ENCODE measurements around the gene MCHR1. TPM values are rescaled to one million over a fixed set of nuclear protein-coding genes. Genes with fewer than 3 reads are reported as not detected.
A peak's percentile ranks its signal among the peaks of the same experiment; 100 is the strongest.

MCHR1 gene
- total RNA-seq, 1 experiment from 2014 or later, result not detected

GRCh38 chr22:40665312-40665711, 14.0 kb upstream of the MCHR1 start:
- no peak overlapping the region for H3K27ac ChIP-seq (ENCODE audit: low read depth, low read length, poor library complexity, severe bottlenecking)
- no peaks in the 10 kb centered on the region for H3K36me3 ChIP-seq (ENCODE audit: insufficient read depth, low read length, poor library complexity, severe bottlenecking)
- no TSS peak for BruUV-seq (replicated peaks)
- no peaks in the 10 kb centered on the region for H3K4me1 ChIP-seq (ENCODE audit: insufficient read depth, low read length, poor library complexity, severe bottlenecking)
- TF ChIP-seq CTCF (conservative IDR thresholded peaks at IDR 0.05; ENCODE audit: low read depth, low read length) (no peak), EZH2 (IDR thresholded peaks at IDR 0.05; ENCODE audit: borderline replicate concordance, low read depth, low read length, poor library complexity, severe bottlenecking) (no peak)
- CTCF ChIA-PET, result no interaction called here
- DNase-seq (ENCODE audit: low spot score), result no peak
- H3K9me3 ChIP-seq (ENCODE audit: low read depth, low read length, poor library complexity, severe bottlenecking), result no peaks in the 10 kb centered on the region
- H3K27me3 ChIP-seq (replicated peaks; ENCODE audit: insufficient read depth, low read depth, low read length, poor library complexity), result no peaks in the 10 kb centered on the region
- intact Hi-C loops (cut with micrococcal nuclease; ENCODE audit: unreplicated experiment), result no loop called here
- H3K4me3 ChIP-seq (ENCODE audit: low read depth, low read length, poor library complexity, severe bottlenecking), result no peak overlapping the region
- POLR2A ChIA-PET (ENCODE audit: low non-redundant PET), result no interaction called here

GRCh38 chr22:40666151-40666848, 13.0 kb upstream of the MCHR1 start:
- no peaks in the 10 kb centered on the region for H3K27me3 ChIP-seq (replicated peaks; ENCODE audit: insufficient read depth, low read depth, low read length, poor library complexity)
- H3K4me3 ChIP-seq (ENCODE audit: low read depth, low read length, poor library complexity, severe bottlenecking), result no peak overlapping the region
- TF ChIP-seq CTCF (conservative IDR thresholded peaks at IDR 0.05; ENCODE audit: low read depth, low read length) (no peak), EZH2 (IDR thresholded peaks at IDR 0.05; ENCODE audit: borderline replicate concordance, low read depth, low read length, poor library complexity, severe bottlenecking) (no peak)
- H3K36me3 ChIP-seq (ENCODE audit: insufficient read depth, low read length, poor library complexity, severe bottlenecking), result no peaks in the 10 kb centered on the region
- ChIA-PET CTCF (no interaction called here), POLR2A (ENCODE audit: low non-redundant PET) (no interaction called here)
- H3K9me3 ChIP-seq (ENCODE audit: low read depth, low read length, poor library complexity, severe bottlenecking), result no peaks in the 10 kb centered on the region
- peak; percentile 64 for DNase-seq (ENCODE audit: low spot score)
- BruUV-seq (replicated peaks), result no TSS peak
- H3K27ac ChIP-seq (ENCODE audit: low read depth, low read length, poor library complexity, severe bottlenecking), result no peak overlapping the region
- intact Hi-C loops (cut with micrococcal nuclease; ENCODE audit: unreplicated experiment), result no loop called here
- H3K4me1 ChIP-seq (ENCODE audit: insufficient read depth, low read length, poor library complexity, severe bottlenecking), result no peaks in the 10 kb centered on the region

GRCh38 chr22:40668611-40669411, 10.5 kb upstream of the MCHR1 start:
- Histone ChIP-seq H3K27ac (ENCODE audit: low read depth, low read length, poor library complexity, severe bottlenecking) (no peak overlapping the region), H3K27me3 (replicated peaks; ENCODE audit: insufficient read depth, low read depth, low read length, poor library complexity) (no peaks in the 10 kb centered on the region), H3K36me3 (ENCODE audit: insufficient read depth, low read length, poor library complexity, severe bottlenecking) (no peaks in the 10 kb centered on the region), H3K4me1 (ENCODE audit: insufficient read depth, low read length, poor library complexity, severe bottlenecking) (no peaks in the 10 kb centered on the region), H3K9me3 (ENCODE audit: low read depth, low read length, poor library complexity, severe bottlenecking) (no peaks in the 10 kb centered on the region), H3K4me3 (ENCODE audit: low read depth, low read length, poor library complexity, severe bottlenecking) (no peak overlapping the region)
- BruUV-seq (replicated peaks), result no TSS peak
- CTCF ChIA-PET, result interaction anchor here (0.7 kb wide), 1 partner anchor 320 kb away, joined by 5 read pairs; no protein-coding TSS in a partner anchor
- POLR2A ChIA-PET (ENCODE audit: low non-redundant PET), result no interaction called here
- DNase-seq (ENCODE audit: low spot score), result no peak
- TF ChIP-seq EZH2 (IDR thresholded peaks at IDR 0.05; ENCODE audit: borderline replicate concordance, low read depth, low read length, poor library complexity, severe bottlenecking) (no peak), CTCF (conservative IDR thresholded peaks at IDR 0.05; ENCODE audit: low read depth, low read length) (no peak)
- intact Hi-C loops (cut with micrococcal nuclease; ENCODE audit: unreplicated experiment), result no loop called here
